HL-60 (cell line): Measurements from ENCODE around the gene DMD.

Experiments used
- DNase-seq, 2 experiments: peaks; one replicate each; pipeline ENCODE4 v3.0.0-alpha.2; 2010 to 2020; ENCODE audit warnings: low read depth in 1 of 2, low spot score in 1 of 2
- H3K27ac ChIP-seq: fragments of 250-450 bp; sonication (Bioruptor Pico); replicated peaks from 2 replicates; pipeline ENCODE4 v1.5.1; 2020; ENCODE audit warnings: mild to moderate bottlenecking, moderate library complexity
- H3K27me3 ChIP-seq: fragments of 250-450 bp; sonication (Bioruptor Pico); 2 replicates; pipeline ENCODE4 v1.5.1; 2021; ENCODE audit warnings: mild to moderate bottlenecking, moderate library complexity; ENCODE audit not compliant: insufficient read depth, poor library complexity, severe bottlenecking
- H3K4me3 ChIP-seq: replicated peaks from 2 replicates; pipeline ENCODE4 v1.5.1; 2011; ENCODE audit warnings: mild to moderate bottlenecking, control low read depth, low read length; ENCODE audit not compliant: insufficient read depth
- GABPA ChIP-seq: IDR thresholded peaks from 2 replicates; pipeline ENCODE4 v1.6.1; 2012; ENCODE audit warnings: low read depth
- POLR2AphosphoS5 ChIP-seq: IDR thresholded peaks from 2 replicates; pipeline ENCODE4 v1.6.1; 2012; ENCODE audit warnings: low read depth
- SPI1 ChIP-seq: IDR thresholded peaks from 2 replicates; pipeline ENCODE4 v1.6.1; 2012; ENCODE audit warnings: low read depth, mild to moderate bottlenecking, borderline replicate concordance
- TF ChIP-seq, protein P1 (sequence below): IDR thresholded peaks from one replicate; pipeline ENCODE4 v1.5.1; 2011; ENCODE audit warnings: low read length, control low read depth, inconsistent platforms; ENCODE audit not compliant: insufficient read depth
- TF ChIP-seq, protein P2 (sequence below): IDR thresholded peaks from 2 replicates; pipeline ENCODE4 v1.6.1; 2012; ENCODE audit warnings: low read depth; ENCODE audit not compliant: insufficient replicate concordance

The DMD gene

DNA sequence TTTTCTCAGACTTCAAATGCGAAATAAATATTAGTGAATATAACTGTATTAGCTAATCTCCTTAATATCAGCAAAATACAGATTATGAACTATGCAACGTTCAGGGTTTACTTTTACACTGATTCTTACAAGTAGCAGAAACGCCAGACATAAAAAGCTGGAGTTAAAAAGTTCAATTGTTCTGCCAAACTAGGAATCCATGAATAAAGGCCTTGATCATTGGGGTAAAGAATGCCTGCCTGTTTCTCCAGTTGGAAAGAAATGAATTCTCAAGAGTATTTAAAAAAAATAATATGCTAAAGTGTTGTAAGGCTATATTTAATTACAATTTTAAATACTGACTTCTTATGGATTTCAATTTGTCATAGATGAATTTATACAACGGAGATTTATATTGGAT, 612.2 kb downstream of the DMD start:
- no peak overlapping the region for H3K27ac ChIP-seq
- no peaks in the 10 kb centered on the region for H3K27me3 ChIP-seq
- no peak overlapping the region for H3K4me3 ChIP-seq
- no peak for DNase-seq
- no peak for TF ChIP-seq SPI1
- no peak for TF ChIP-seq POLR2AphosphoS5
- TF ChIP-seq, protein P1, sequence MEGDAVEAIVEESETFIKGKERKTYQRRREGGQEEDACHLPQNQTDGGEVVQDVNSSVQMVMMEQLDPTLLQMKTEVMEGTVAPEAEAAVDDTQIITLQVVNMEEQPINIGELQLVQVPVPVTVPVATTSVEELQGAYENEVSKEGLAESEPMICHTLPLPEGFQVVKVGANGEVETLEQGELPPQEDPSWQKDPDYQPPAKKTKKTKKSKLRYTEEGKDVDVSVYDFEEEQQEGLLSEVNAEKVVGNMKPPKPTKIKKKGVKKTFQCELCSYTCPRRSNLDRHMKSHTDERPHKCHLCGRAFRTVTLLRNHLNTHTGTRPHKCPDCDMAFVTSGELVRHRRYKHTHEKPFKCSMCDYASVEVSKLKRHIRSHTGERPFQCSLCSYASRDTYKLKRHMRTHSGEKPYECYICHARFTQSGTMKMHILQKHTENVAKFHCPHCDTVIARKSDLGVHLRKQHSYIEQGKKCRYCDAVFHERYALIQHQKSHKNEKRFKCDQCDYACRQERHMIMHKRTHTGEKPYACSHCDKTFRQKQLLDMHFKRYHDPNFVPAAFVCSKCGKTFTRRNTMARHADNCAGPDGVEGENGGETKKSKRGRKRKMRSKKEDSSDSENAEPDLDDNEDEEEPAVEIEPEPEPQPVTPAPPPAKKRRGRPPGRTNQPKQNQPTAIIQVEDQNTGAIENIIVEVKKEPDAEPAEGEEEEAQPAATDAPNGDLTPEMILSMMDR, result no peak
- TF ChIP-seq GABPA, result no peak
- TF ChIP-seq, protein P2, sequence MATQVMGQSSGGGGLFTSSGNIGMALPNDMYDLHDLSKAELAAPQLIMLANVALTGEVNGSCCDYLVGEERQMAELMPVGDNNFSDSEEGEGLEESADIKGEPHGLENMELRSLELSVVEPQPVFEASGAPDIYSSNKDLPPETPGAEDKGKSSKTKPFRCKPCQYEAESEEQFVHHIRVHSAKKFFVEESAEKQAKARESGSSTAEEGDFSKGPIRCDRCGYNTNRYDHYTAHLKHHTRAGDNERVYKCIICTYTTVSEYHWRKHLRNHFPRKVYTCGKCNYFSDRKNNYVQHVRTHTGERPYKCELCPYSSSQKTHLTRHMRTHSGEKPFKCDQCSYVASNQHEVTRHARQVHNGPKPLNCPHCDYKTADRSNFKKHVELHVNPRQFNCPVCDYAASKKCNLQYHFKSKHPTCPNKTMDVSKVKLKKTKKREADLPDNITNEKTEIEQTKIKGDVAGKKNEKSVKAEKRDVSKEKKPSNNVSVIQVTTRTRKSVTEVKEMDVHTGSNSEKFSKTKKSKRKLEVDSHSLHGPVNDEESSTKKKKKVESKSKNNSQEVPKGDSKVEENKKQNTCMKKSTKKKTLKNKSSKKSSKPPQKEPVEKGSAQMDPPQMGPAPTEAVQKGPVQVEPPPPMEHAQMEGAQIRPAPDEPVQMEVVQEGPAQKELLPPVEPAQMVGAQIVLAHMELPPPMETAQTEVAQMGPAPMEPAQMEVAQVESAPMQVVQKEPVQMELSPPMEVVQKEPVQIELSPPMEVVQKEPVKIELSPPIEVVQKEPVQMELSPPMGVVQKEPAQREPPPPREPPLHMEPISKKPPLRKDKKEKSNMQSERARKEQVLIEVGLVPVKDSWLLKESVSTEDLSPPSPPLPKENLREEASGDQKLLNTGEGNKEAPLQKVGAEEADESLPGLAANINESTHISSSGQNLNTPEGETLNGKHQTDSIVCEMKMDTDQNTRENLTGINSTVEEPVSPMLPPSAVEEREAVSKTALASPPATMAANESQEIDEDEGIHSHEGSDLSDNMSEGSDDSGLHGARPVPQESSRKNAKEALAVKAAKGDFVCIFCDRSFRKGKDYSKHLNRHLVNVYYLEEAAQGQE, result no peak

DNA sequence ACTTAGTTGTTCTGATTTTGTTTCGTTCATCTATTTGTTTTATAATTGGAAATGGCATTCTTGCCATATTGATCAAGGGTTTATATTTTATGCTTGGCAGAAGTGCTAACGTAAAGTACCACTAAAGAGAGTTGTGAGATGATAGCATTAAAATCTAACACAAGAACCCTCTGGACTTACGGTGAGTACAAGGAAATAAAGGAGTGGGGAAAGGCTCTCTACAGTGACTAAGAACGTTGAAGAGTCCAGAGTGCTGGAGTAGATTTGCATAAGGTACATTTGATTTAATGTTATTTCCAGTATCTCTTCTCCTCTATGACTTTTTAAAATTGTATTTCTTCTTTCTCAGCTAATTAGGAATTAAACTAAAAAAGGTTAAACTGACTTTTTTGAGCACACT, 612.6 kb downstream of the DMD start:
- Histone ChIP-seq H3K4me3 (no peak overlapping the region), H3K27ac (no peak overlapping the region), H3K27me3 (no peaks in the 10 kb centered on the region)
- DNase-seq, result no peak
- TF ChIP-seq SPI1 (no peak), POLR2AphosphoS5 (no peak), GABPA (no peak)
- TF ChIP-seq, protein P1, result no peak
- TF ChIP-seq, protein P2, result no peak

DNA sequence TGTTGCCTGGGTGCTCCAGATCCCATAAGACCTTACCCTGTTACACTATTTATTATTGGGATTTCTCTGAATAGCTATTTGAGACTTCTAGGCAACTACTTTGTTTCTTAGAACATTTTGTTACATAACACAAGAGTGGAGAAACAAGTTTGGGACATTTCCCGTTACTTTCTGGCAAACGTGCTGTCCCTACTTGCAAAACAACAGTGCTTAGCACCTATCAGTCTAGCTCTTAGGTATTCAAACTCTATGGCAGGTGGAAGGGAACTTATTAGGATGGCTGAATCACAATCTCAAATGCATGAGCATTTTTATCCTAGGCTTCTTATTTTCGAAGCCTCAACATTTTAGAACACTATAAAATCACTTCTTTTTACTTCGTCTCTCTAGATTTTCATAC, 613.6 kb downstream of the DMD start:
- Histone ChIP-seq H3K27me3 (no peaks in the 10 kb centered on the region), H3K27ac (no peak overlapping the region), H3K4me3 (no peak overlapping the region)
- TF ChIP-seq GABPA (no peak), SPI1 (no peak), POLR2AphosphoS5 (no peak)
- TF ChIP-seq, protein P2, result no peak
- TF ChIP-seq, protein P1, result no peak
- no peak for DNase-seq
